Right atrium auricular region (tissue), 2 donors: Measurements from ENCODE around the gene UBAC2. TPM values are rescaled to one million over a fixed set of nuclear protein-coding genes. Genes with fewer than 3 reads are reported as not detected.

ENCODE experiments used
- DNase-seq: peaks from one replicate; pipeline ENCODE4 v3.0.0-alpha.2; 2019; ENCODE audit warnings: low spot score
- H3K27ac ChIP-seq, 2 donors: fragments of 200-600 bp; sonication (generic); 1 replicate in 1 of 2; 2 replicates in 1 of 2; pipeline ENCODE4 v1.5.1; 2016 to 2019
- H3K27me3 ChIP-seq, 2 donors: fragments of 200-600 bp; sonication (generic); one replicate each; pipeline versions ENCODE4 v1.5.1 to v1.6.0; 2017 to 2019
- H3K36me3 ChIP-seq: fragments of 200-600 bp; sonication (generic); one replicate; pipeline ENCODE4 v1.5.1; 2016
- H3K4me1 ChIP-seq, 2 donors: fragments of 200-600 bp; sonication (generic); one replicate each; pipeline versions ENCODE4 v1.5.1 to v1.6.0; 2017 to 2019
- H3K4me3 ChIP-seq, 2 donors: fragments of 200-600 bp; sonication (generic); 1 replicate in 1 of 2; 2 replicates in 1 of 2; pipeline ENCODE4 v1.5.1; 2017 to 2019; ENCODE audit warnings: mild to moderate bottlenecking in 1 of 2, moderate library complexity in 1 of 2
- H3K9me3 ChIP-seq, 2 donors: fragments of 200-600 bp; sonication (generic); one replicate each; pipeline ENCODE4 v1.5.1; 2019
- total RNA-seq, 2 donors: library from RNA; depleted of rRNA; stranded (reverse); fragments of >200 nt; gene quantifications; one replicate each; pipeline ENCODE4 v1.1.0, GENCODE V29; 2016
- TF ChIP-seq, protein P1 (sequence below), 2 donors: fragments of 200-600 bp; sonication (generic); IDR thresholded peaks; one replicate each; pipeline ENCODE4 v1.5.1; 2019; ENCODE audit warnings: antibody characterized with exemption in 2 of 2

Gene UBAC2
- total RNA-seq, 2 donors from 2014 or later: 47.5 to 50.7 TPM

DNA sequence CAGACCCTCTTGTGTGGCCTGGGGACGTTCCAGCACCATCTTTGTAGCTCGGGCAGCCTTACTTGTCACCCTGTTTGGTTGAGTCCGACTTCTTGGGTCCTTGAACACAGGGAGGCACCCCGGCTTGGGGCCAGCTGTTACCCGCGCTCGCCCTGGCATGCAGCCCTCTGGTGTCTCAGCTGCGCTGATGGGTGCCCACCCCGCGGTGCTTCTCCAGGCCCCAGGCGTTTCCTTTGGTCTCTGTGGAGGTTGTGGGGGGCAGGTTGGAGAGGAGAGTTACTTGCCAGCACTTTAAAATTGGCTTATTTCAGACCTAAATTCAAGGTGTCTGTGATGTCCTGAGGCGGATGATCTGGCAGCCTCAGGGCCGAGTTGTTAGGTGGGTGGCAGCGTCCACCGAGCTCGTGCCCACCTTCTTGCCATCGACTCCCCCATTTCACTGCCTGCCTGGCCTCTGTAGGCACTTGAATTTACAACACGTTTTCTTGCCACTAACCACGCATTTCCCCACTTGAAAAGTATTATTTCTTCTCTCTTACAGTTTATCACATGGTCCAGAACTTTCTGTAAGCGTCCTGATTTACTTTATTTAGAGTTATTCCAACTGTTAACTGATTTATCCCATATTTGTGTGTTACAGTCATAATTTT lies 16.9 kb downstream of the UBAC2 start:
- H3K36me3 ChIP-seq: no peaks in the 10 kb centered on the region
- peaks cover 0 to under 1% of the 10 kb centered on the region in 2 donors for H3K9me3 ChIP-seq
- TF ChIP-seq, protein P1, sequence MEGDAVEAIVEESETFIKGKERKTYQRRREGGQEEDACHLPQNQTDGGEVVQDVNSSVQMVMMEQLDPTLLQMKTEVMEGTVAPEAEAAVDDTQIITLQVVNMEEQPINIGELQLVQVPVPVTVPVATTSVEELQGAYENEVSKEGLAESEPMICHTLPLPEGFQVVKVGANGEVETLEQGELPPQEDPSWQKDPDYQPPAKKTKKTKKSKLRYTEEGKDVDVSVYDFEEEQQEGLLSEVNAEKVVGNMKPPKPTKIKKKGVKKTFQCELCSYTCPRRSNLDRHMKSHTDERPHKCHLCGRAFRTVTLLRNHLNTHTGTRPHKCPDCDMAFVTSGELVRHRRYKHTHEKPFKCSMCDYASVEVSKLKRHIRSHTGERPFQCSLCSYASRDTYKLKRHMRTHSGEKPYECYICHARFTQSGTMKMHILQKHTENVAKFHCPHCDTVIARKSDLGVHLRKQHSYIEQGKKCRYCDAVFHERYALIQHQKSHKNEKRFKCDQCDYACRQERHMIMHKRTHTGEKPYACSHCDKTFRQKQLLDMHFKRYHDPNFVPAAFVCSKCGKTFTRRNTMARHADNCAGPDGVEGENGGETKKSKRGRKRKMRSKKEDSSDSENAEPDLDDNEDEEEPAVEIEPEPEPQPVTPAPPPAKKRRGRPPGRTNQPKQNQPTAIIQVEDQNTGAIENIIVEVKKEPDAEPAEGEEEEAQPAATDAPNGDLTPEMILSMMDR (IDR thresholded peaks at IDR 0.05): no peak
- no peaks in the 10 kb centered on the region for H3K27me3 ChIP-seq
- H3K4me1 ChIP-seq: peaks cover 0 to 44% of the 10 kb centered on the region in 2 donors
- H3K27ac ChIP-seq: peak overlapping the region in 1 of 2 donors; percentile 74
- H3K4me3 ChIP-seq: no peak overlapping the region
- DNase-seq: peak; percentile 55

DNA sequence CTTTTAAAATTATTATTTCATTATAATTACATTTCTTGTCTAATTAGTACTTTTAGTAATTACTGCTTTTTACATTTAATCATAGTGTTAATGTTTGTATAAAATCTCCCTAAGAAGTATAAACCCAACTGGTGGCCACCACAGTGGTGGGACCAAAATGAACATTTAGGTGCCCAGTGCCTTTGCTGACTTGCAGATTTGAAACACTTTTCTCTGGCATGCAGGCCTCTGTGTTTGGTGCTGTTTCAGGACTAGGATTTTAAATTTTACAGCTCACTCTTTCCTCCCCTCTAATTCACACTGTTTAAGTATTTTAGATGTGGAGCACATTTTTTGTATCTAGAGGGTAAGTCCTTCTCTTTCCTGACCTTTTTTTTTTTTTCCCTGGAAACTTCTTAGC lies 17.5 kb downstream of the UBAC2 start:
- H3K4me1 ChIP-seq: peaks cover 0 to 44% of the 10 kb centered on the region in 2 donors
- H3K4me3 ChIP-seq: no peak overlapping the region
- H3K27me3 ChIP-seq: no peaks in the 10 kb centered on the region
- H3K27ac ChIP-seq: peak overlapping the region; percentile 27 to 74
- no peaks in the 10 kb centered on the region for H3K36me3 ChIP-seq
- peak; percentile 50 for DNase-seq
- TF ChIP-seq, protein P1 (IDR thresholded peaks at IDR 0.05): no peak
- H3K9me3 ChIP-seq: peaks cover 0 to 6% of the 10 kb centered on the region in 2 donors

DNA sequence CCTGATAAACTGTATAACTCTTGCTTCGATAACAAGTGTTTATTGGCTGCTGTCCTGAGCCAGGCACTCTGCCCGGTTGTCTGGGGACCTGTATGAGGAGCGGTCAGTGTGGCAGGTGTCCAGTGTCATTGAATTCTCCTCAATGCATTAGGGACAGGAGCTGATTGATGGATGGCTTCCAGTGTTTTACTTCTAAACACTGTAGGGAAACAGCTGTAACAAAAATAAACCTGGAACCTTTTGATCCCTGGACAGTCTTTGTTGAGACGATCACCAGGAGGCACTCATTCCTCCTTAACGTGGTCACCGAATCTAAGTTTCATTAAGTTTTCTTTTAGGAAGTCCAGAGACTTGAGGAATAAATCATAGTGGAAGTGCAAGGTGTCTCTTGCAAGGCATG lies 17.9 kb downstream of the UBAC2 start:
- TF ChIP-seq, protein P1 (IDR thresholded peaks at IDR 0.05): no peak
- peaks cover 0 to 44% of the 10 kb centered on the region in 2 donors for H3K4me1 ChIP-seq
- no peaks in the 10 kb centered on the region for H3K36me3 ChIP-seq
- no peaks in the 10 kb centered on the region for H3K27me3 ChIP-seq
- no peak overlapping the region for H3K4me3 ChIP-seq
- H3K9me3 ChIP-seq: peaks cover 0 to 9% of the 10 kb centered on the region in 2 donors
- peak; percentile 58 for DNase-seq
- H3K27ac ChIP-seq: peak overlapping the region; percentile 27 to 74

DNA sequence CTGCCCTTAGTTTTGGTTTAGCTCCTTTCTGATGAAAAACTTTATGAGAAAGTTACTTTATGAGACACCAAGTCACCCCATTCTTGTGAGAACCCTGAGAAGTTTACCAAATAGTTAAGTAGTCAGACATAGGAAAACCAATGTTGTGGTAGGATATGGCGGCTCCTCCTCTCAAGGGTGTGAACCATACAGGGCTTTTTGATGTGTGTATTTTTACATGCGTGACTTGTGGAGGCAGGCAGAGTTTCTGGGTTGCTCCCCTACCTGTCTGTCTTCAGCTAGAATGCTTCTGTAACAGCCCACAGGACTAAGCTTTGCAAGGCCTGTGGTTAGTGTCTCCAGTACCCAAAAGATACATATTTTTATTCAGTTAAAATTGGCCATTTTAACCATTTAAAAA lies 18.3 kb downstream of the UBAC2 start:
- H3K27me3 ChIP-seq: no peaks in the 10 kb centered on the region
- H3K4me3 ChIP-seq: no peak overlapping the region
- H3K27ac ChIP-seq: peak overlapping the region; percentile 27 to 74
- peaks cover 0 to 44% of the 10 kb centered on the region in 2 donors for H3K4me1 ChIP-seq
- H3K9me3 ChIP-seq: peaks cover 0 to 9% of the 10 kb centered on the region in 2 donors
- H3K36me3 ChIP-seq: no peaks in the 10 kb centered on the region
- DNase-seq: peak; percentile 50
- TF ChIP-seq, protein P1 (IDR thresholded peaks at IDR 0.05): no peak

DNA sequence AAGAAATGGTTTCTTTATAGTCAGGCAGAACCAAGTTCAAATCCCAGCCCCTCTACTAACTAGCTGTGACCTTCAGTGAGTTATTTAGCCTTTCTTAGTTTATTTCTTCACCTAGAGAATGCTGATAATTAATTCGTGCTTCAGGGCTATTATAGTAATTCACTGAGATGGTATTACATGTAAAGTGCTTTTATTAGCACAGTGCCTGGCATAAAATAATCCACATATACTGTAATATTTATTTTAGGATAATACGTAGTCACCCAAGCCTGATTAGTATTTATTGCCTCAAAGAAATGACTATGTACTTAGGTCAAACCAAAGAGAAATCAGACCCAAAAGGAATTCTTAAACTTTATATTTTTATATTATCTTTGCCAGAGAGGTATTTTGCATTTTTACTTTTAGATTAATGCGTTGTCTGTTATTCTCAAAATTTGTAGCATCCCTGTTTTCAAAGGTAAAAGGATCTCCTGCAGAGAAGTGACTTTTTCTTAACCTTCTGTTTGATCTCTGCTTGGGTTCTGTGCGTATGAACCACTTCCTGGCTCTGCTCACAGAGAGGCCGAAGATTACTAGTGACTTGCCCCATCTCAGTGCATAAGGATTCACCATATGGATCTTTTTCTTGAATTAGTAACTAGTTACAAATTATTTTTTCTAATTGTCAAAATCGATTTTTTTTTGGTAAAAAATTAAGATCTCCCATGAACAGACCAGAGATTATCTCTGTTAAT lies 19.7 kb downstream of the UBAC2 start:
- peak overlapping the region in 1 of 2 donors; percentile 74 for H3K27ac ChIP-seq
- DNase-seq: no peak
- H3K27me3 ChIP-seq: no peaks in the 10 kb centered on the region
- no peaks in the 10 kb centered on the region for H3K36me3 ChIP-seq
- peaks cover 0 to 35% of the 10 kb centered on the region in 2 donors for H3K4me1 ChIP-seq
- H3K4me3 ChIP-seq: no peak overlapping the region
- TF ChIP-seq, protein P1 (IDR thresholded peaks at IDR 0.05): no peak
- H3K9me3 ChIP-seq: peaks cover 0 to 9% of the 10 kb centered on the region in 2 donors
